MG63 (cell line): ENCODE data around the gene HLA-DRA. TPM values are rescaled to one million over a fixed set of nuclear protein-coding genes. Genes with fewer than 3 reads are reported as not detected.

Source experiments
- DNase-seq: peaks from one replicate; pipeline ENCODE4 v3.0.0-alpha.2; 2020
- H3K27me3 ChIP-seq: fragments of 250-450 bp; sonication (Bioruptor Pico); 2 replicates; pipeline ENCODE4 v1.5.1; 2020; ENCODE audit warnings: mild to moderate bottlenecking, moderate library complexity
- H3K36me3 ChIP-seq: fragments of 250-450 bp; sonication (Bioruptor Pico); 2 replicates; pipeline ENCODE4 v1.5.1; 2020; ENCODE audit warnings: mild to moderate bottlenecking, moderate library complexity
- H3K4me3 ChIP-seq: fragments of 250-450 bp; sonication (Bioruptor Pico); 2 replicates; pipeline ENCODE4 v1.5.1; 2020; ENCODE audit warnings: mild to moderate bottlenecking, moderate library complexity
- H3K9me3 ChIP-seq: fragments of 250-450 bp; sonication (Bioruptor Pico); 2 replicates; pipeline ENCODE4 v1.5.1; 2020; ENCODE audit warnings: mild to moderate bottlenecking, moderate library complexity
- total RNA-seq: library from RNA; depleted of rRNA; stranded (reverse); fragments of >200 nt; shearing (Covaris generic); gene quantifications from 2 replicates; pipeline ENCODE4 v1.2.3, GENCODE V29; 2014; ENCODE audit warnings: low replicate concordance; rRNA removed

Gene HLA-DRA
- total RNA-seq, result not detected in 2 replicates

DNA sequence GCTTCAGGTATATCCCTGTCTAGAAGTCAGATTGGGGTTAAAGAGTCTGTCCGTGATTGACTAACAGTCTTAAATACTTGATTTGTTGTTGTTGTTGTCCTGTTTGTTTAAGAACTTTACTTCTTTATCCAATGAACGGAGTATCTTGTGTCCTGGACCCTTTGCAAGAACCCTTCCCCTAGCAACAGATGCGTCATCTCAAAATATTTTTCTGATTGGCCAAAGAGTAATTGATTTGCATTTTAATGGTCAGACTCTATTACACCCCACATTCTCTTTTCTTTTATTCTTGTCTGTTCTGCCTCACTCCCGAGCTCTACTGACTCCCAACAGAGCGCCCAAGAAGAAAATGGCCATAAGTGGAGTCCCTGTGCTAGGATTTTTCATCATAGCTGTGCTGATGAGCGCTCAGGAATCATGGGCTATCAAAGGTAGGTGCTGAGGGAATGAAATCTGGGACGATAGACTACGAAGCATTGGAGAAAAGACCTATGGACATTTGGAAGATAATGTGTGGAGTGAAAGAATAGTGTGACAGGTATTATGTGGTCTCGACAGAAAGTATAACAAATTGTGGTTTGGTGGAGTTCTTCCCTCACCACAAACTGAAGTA is at the start of gene HLA-DRA:
TSS of gene HLA-DRA (plus strand) at position 286 of the 613 bp plus-strand sequence. CDS start at position 350, 64 bp downstream.
- Histone ChIP-seq H3K27me3 (no peaks in the 10 kb centered on the region), H3K36me3 (no peaks in the 10 kb centered on the region), H3K9me3 (no peaks in the 10 kb centered on the region), H3K4me3 (no peak within 1 kb of the TSS)
- DNase-seq, result no peak

DNA sequence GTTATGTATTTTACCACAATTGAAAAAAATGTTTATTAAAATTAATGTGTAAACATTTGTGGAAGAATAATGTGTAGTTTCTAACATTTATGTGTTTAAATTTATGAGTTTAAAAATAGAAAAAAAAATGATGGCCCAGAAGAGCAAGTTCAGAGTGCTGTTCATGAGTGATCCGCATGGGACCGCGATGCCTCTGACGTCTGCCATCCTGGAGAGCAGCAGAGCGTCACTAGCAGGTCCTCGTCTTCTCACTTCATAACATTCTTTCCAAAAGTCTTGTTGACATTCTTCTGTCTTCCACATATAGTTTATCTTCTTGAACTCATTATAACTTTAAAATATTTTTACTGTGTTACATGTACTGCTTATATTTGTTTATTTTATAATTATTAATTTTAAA is 48.2 kb upstream of the HLA-DRA start:
- no peaks in the 10 kb centered on the region for H3K36me3 ChIP-seq
- H3K9me3 ChIP-seq, result no peaks in the 10 kb centered on the region
- DNase-seq, result no peak
- H3K27me3 ChIP-seq, result no peaks in the 10 kb centered on the region
- no peak overlapping the region for H3K4me3 ChIP-seq

- Histone ChIP-seq H3K27me3 (no peaks in the 10 kb centered on the region), H3K4me3 (no peak overlapping the region), H3K9me3 (no peaks in the 10 kb centered on the region), H3K36me3 (no peaks in the 10 kb centered on the region)
- no peak for DNase-seq
Measured at GRCh38 chr6:32393665-32394420, 45.8 kb upstream of the HLA-DRA start.

DNA sequence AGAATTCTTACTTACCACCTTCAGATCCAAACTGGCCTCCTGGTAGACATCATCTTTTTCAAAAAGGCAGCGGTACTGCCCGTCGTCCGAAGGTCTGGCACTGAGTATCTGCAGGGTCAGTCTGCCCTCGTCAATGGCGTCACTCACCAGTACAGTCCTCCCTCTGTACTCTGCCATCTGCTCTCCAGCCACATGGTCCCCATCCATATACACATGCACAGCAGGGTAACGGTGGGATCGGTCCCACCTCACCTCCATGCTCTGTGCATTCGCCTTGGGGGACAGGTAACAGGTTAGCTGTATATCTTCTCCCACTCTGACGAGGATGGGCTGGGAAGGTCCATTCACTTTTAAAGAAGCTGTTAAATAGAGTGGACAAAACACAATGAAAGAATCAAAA is 43.7 kb upstream of the HLA-DRA start:
- Histone ChIP-seq H3K36me3 (no peaks in the 10 kb centered on the region), H3K4me3 (no peak overlapping the region), H3K27me3 (no peaks in the 10 kb centered on the region), H3K9me3 (no peaks in the 10 kb centered on the region)
- DNase-seq, result no peak

DNA sequence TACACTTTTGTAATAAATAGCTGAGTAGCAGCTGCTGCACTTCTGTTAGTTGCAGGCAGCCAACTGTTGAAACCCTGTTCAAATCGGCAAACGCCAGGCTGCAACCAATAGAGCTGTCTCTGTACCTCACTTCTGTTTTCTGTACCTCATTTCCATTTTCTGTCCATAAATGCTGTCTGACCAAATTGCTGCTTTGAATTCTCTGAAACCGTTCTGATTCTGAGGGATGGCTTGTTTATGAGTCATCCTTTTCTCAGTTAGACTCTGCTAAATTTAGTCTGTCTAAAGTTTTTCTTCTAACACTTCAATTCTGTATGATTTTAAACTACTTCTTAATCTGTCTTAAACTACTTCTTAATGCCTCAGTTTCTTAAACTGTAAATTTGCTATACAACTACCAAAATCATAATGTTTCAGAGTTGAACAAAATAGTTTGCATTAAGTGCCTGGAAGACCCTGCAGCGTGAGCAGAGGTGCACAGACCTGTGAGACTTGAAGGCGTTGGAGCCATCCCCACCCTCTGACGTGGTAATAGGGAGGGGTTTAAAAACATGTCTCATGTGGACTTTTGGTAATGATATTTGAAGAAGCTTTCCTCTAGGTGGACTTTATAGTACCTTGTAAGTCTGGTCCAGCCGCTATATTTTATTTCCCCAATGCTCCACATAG is 42.3 kb upstream of the HLA-DRA start:
- no peaks in the 10 kb centered on the region for H3K9me3 ChIP-seq
- no peaks in the 10 kb centered on the region for H3K36me3 ChIP-seq
- H3K4me3 ChIP-seq, result no peak overlapping the region
- DNase-seq, result no peak
- H3K27me3 ChIP-seq, result no peaks in the 10 kb centered on the region

GRCh38 chr6:32401284-32401963 is 38.3 kb upstream of the HLA-DRA start:
- H3K36me3 ChIP-seq, result no peaks in the 10 kb centered on the region
- no peak overlapping the region for H3K4me3 ChIP-seq
- no peaks in the 10 kb centered on the region for H3K9me3 ChIP-seq
- DNase-seq, result no peak
- peaks cover 6% of the 10 kb centered on the region; the same call in 1 of the 2 replicates for H3K27me3 ChIP-seq

GRCh38 chr6:32402812-32403211 is 36.9 kb upstream of the HLA-DRA start:
- H3K27me3 ChIP-seq, result peaks cover 6% of the 10 kb centered on the region; the same call in 1 of the 2 replicates
- H3K36me3 ChIP-seq, result no peaks in the 10 kb centered on the region
- no peak for DNase-seq
- no peak overlapping the region for H3K4me3 ChIP-seq
- no peaks in the 10 kb centered on the region for H3K9me3 ChIP-seq

GRCh38 chr6:32405656-32406055 is 34.0 kb upstream of the HLA-DRA start:
- Histone ChIP-seq H3K27me3 (peaks cover 6% of the 10 kb centered on the region; the same call in 1 of the 2 replicates), H3K4me3 (no peak overlapping the region), H3K36me3 (no peaks in the 10 kb centered on the region), H3K9me3 (no peaks in the 10 kb centered on the region)
- no peak for DNase-seq

DNA sequence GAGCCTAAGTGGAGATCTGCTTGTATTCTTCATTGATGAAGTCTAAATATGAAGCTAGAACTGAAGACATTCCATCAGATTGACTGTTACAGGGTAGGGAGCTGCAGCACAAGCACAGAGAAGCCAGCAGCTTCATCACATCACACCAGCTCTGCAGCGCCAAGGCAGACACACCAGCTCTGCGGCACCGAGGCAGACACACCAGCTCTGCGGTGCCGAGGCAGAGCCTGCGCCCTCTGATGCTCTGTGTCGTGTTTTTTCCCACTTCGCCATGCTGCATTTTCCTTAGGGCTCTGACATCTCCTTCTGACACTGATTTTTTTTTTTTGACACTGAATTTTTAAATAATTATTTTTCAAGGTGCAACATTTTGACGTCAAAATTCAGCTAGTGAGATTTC is 33.5 kb upstream of the HLA-DRA start:
- Histone ChIP-seq H3K27me3 (peaks cover 6% of the 10 kb centered on the region; the same call in 1 of the 2 replicates), H3K9me3 (no peaks in the 10 kb centered on the region), H3K36me3 (no peaks in the 10 kb centered on the region), H3K4me3 (no peak overlapping the region)
- no peak for DNase-seq

DNA sequence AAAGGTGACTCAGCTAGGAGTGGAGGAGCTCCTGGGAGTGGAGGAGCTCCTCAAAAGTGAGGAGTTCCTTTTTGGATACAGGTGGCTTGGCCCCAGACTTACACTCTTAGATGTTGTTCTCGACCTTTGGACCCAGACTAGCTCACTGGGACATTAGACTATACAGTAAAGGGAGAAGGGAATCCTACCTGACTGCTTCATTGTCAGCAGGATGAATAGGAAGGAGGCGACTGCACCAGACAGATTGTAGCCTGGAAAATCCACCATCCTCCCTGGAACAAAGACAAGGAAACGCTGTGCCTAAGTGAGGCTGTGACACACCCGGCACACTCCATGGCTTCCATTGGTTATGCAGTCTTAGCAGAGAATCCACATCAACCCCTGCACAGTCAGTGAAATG is 32.8 kb upstream of the HLA-DRA start, which contains the start of gene BTNL2:
TSS of gene BTNL2 (minus strand) at position 325 of the 400 bp plus-strand sequence. CDS start at position 267, 58 bp downstream.
- no peak for DNase-seq

GRCh38 chr6:32410906-32411305 is 28.8 kb upstream of the HLA-DRA start:
- no peak overlapping the region for H3K4me3 ChIP-seq
- DNase-seq, result no peak
- H3K9me3 ChIP-seq, result no peaks in the 10 kb centered on the region
- peaks cover 7% of the 10 kb centered on the region for H3K27me3 ChIP-seq
- H3K36me3 ChIP-seq, result no peaks in the 10 kb centered on the region

More for the DNA sequence above, 32.8 kb upstream of the HLA-DRA start, which contains the start of gene BTNL2:
- Histone ChIP-seq H3K27me3 (peaks cover 6% of the 10 kb centered on the region; the same call in 1 of the 2 replicates), H3K36me3 (no peaks in the 10 kb centered on the region), H3K9me3 (no peaks in the 10 kb centered on the region), H3K4me3 (no peak within 1 kb of the TSS)

DNA sequence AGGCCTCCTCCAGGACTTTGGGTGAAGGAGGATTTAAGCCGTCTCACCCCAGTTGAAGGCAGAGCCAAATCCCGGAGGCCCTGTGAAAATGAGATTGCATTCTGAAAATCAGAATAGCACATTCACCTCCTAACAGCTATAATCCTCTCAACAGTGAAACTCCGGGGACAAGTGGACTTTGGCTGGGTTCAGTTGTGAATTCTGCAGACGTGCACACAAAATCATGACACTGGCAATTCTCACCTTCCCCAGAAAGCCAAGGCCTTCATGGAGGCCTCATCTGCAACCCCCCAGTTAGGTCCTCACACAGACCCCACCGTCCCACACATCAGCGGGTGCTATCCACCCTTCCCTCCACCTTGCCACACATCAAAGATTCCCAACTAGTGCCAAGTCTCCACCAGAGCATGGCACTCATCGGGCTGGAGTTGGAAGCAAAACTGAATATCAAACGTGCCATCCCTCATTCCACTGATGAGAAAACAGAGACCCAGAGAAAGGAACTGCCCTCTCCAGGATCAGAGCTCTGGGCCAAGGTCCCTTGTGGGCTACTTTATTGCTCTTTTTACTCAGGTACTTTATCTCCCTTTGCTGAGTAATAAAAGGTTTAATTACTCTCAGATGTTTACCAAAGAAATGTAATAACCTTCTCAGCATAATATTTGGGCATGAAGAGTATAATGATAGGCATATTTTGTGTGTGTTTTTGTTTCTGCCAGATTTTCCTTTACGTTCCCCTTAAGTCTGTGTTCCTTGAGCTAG is 27.9 kb upstream of the HLA-DRA start:
- no peak overlapping the region for H3K4me3 ChIP-seq
- peaks cover 13% of the 10 kb centered on the region for H3K27me3 ChIP-seq
- no peak for DNase-seq

GRCh38 chr6:32413427-32414047 is 26.1 kb upstream of the HLA-DRA start:
- H3K9me3 ChIP-seq, result no peaks in the 10 kb centered on the region
- H3K27me3 ChIP-seq, result peaks cover 21% of the 10 kb centered on the region
- H3K36me3 ChIP-seq, result no peaks in the 10 kb centered on the region
- DNase-seq, result peak; percentile 45
- no peak overlapping the region for H3K4me3 ChIP-seq

More for the DNA sequence above, 27.9 kb upstream of the HLA-DRA start:
- Histone ChIP-seq H3K36me3 (no peaks in the 10 kb centered on the region), H3K9me3 (no peaks in the 10 kb centered on the region)

DNA sequence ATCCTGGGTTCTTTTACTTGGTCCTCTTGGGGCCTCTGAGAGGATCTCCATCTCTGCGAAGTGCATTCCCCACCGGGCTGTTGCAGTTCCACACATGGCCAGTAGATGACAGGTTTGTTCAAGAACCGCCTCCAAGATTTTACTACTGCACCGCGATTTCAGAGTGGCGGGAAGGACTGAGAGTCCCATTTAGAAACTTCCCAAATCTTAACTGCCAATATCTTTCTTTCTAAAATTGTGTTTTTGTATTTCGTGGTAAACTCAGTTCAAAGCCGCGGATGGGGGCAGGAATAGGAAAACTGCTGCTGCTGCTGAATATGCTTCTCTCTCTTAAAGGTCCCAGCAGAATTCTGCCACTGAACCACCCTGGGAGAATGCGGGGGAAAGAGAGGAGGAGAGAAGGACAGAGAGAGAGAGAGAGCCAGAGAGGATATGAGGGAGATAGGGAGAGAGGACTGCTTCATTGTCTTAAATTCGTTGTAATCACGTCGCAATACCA is 24.1 kb upstream of the HLA-DRA start:
- peak overlapping the region; percentile 15 for H3K4me3 ChIP-seq
- no peaks in the 10 kb centered on the region for H3K9me3 ChIP-seq
- DNase-seq, result peak; percentile 41

GRCh38 chr6:32416036-32416435 is 23.7 kb upstream of the HLA-DRA start:
- peaks cover 28% of the 10 kb centered on the region for H3K27me3 ChIP-seq
- DNase-seq, result no peak
- no peak overlapping the region for H3K4me3 ChIP-seq
- no peaks in the 10 kb centered on the region for H3K36me3 ChIP-seq
- no peaks in the 10 kb centered on the region for H3K9me3 ChIP-seq

More for the DNA sequence above, 24.1 kb upstream of the HLA-DRA start:
- Histone ChIP-seq H3K36me3 (no peaks in the 10 kb centered on the region), H3K27me3 (peaks cover 28% of the 10 kb centered on the region)
